Erythroblast (primary cell): ENCODE data around the gene DGKB.

ENCODE experiments used
- GATA1 ChIP-seq: IDR thresholded peaks from 2 replicates; pipeline ENCODE4 v1.6.1; 2011; ENCODE audit warnings: low read depth, mild to moderate bottlenecking, control low read depth, low read length, moderate library complexity
- POLR2A ChIP-seq: IDR thresholded peaks from 2 replicates; pipeline ENCODE4 v1.6.1; 2011; ENCODE audit warnings: mild to moderate bottlenecking, low read length

- TF ChIP-seq POLR2A (no peak), GATA1 (no peak)
These were observed 80.6 kb downstream of the DGKB start for GRCh38 chr7:14821757-14822480.
